ENCODE measurements around the gene ANKRD12.

ANKRD12 gene

GRCh38 chr18:9323750-9324445, 187.3 kb downstream of the ANKRD12 start:
- H3K27me3 ChIP-seq (ENCODE audit: insufficient read depth, low read length): no peaks in the 10 kb centered on the region
- H2AFZ ChIP-seq (ENCODE audit: low read depth, low read length): no peak overlapping the region
- H3K36me3 ChIP-seq (ENCODE audit: insufficient read depth, low read length): no peaks in the 10 kb centered on the region
- no peaks in the 10 kb centered on the region for H3K9me3 ChIP-seq (ENCODE audit: low read length)
- no peak overlapping the region for H3K4me3 ChIP-seq (ENCODE audit: low read length)
- H3K4me1 ChIP-seq (ENCODE audit: insufficient read depth, low read length): no peaks in the 10 kb centered on the region

GRCh38 chr18:9325716-9326115, 189.1 kb downstream of the ANKRD12 start:
- H3K4me1 ChIP-seq (ENCODE audit: insufficient read depth, low read length): peaks cover 2% of the 10 kb centered on the region
- no peaks in the 10 kb centered on the region for H3K36me3 ChIP-seq (ENCODE audit: insufficient read depth, low read length)
- H3K27me3 ChIP-seq (ENCODE audit: insufficient read depth, low read length): no peaks in the 10 kb centered on the region

GRCh38 chr18:9328776-9329175, 192.2 kb downstream of the ANKRD12 start:
- peaks cover 2% of the 10 kb centered on the region for H3K4me1 ChIP-seq (ENCODE audit: insufficient read depth, low read length)
- H3K36me3 ChIP-seq (ENCODE audit: insufficient read depth, low read length): no peaks in the 10 kb centered on the region

More at GRCh38 chr18:9325716-9326115, 189.1 kb downstream of the ANKRD12 start:
- Histone ChIP-seq H3K4me3 (ENCODE audit: low read length) (no peak overlapping the region), H3K9me3 (ENCODE audit: low read length) (no peaks in the 10 kb centered on the region), H2AFZ (ENCODE audit: low read depth, low read length) (no peak overlapping the region)

GRCh38 chr18:9329471-9329870, 192.9 kb downstream of the ANKRD12 start:
- H3K4me1 ChIP-seq (ENCODE audit: insufficient read depth, low read length): peaks cover 2% of the 10 kb centered on the region
- no peaks in the 10 kb centered on the region for H3K27me3 ChIP-seq (ENCODE audit: insufficient read depth, low read length)
- H3K36me3 ChIP-seq (ENCODE audit: insufficient read depth, low read length): no peaks in the 10 kb centered on the region
- H3K9me3 ChIP-seq (ENCODE audit: low read length): no peaks in the 10 kb centered on the region
- no peak overlapping the region for H3K4me3 ChIP-seq (ENCODE audit: low read length)
- H2AFZ ChIP-seq (ENCODE audit: low read depth, low read length): no peak overlapping the region

More at GRCh38 chr18:9328776-9329175, 192.2 kb downstream of the ANKRD12 start:
- Histone ChIP-seq H3K27me3 (ENCODE audit: insufficient read depth, low read length) (no peaks in the 10 kb centered on the region), H3K9me3 (ENCODE audit: low read length) (no peaks in the 10 kb centered on the region), H2AFZ (ENCODE audit: low read depth, low read length) (no peak overlapping the region), H3K4me3 (ENCODE audit: low read length) (no peak overlapping the region)

GRCh38 chr18:9330419-9330818, 193.8 kb downstream of the ANKRD12 start:
- Histone ChIP-seq H3K36me3 (ENCODE audit: insufficient read depth, low read length) (no peaks in the 10 kb centered on the region), H2AFZ (ENCODE audit: low read depth, low read length) (no peak overlapping the region), H3K4me1 (ENCODE audit: insufficient read depth, low read length) (peaks cover 5% of the 10 kb centered on the region), H3K9me3 (ENCODE audit: low read length) (no peaks in the 10 kb centered on the region), H3K4me3 (ENCODE audit: low read length) (no peak overlapping the region), H3K27me3 (ENCODE audit: insufficient read depth, low read length) (no peaks in the 10 kb centered on the region)

- Histone ChIP-seq H3K9me3 (ENCODE audit: low read length) (no peaks in the 10 kb centered on the region), H3K4me1 (ENCODE audit: insufficient read depth, low read length) (peaks cover 11% of the 10 kb centered on the region), H2AFZ (ENCODE audit: low read depth, low read length) (peak overlapping the region; percentile 75), H3K4me3 (ENCODE audit: low read length) (peak overlapping the region; percentile 82), H3K27me3 (ENCODE audit: insufficient read depth, low read length) (no peaks in the 10 kb centered on the region), H3K36me3 (ENCODE audit: insufficient read depth, low read length) (peaks cover 16% of the 10 kb centered on the region)
These were observed 197.1 kb downstream of the ANKRD12 start for GRCh38 chr18:9333441-9334328.

DNA sequence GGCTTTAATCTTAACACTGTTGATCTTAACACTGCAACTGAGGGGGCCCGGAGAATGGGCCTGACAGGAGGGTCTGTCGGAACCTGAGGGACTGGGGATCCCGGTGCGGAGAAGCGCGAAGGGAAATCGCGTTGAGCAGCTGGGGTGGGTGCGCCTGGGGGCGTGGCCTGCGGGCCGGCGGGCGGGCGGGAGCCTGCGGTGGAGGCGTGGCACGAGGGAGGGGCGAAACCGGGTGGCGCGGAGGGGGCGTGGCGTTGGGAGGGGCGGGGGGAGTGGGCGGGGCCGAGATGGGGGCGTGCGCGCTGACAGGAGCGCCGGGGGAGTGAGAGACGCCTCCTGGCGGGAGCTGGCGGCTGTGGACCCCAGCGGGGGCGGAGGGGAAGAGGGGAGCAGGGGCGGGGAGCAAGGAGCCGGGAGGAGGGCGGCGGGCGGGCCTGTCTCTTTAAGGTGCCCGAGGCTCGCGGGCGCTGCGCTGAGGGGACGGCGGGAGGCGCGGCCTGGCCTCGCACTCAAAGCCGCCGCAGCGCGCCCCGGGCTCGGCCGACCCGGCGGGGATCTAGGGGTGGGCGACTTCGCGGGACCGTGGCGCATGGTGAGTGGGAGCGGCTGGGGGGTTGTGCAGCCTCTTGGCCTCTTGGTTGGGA, 197.9 kb downstream of the ANKRD12 start, which contains the start of gene TWSG1:
Gene TWSG1 (plus strand): TSS at position 445 of the 644 bp plus-strand sequence. CDS start 2,457 bp downstream, outside the sequence.
- Histone ChIP-seq H3K9me3 (ENCODE audit: low read length) (no peaks in the 10 kb centered on the region), H3K27me3 (ENCODE audit: insufficient read depth, low read length) (no peaks in the 10 kb centered on the region), H3K36me3 (ENCODE audit: insufficient read depth, low read length) (peaks cover 22% of the 10 kb centered on the region), H2AFZ (ENCODE audit: low read depth, low read length) (peak within 1 kb of the TSS; percentile 75), H3K4me3 (ENCODE audit: low read length) (peak within 1 kb of the TSS; percentile 98), H3K4me1 (ENCODE audit: insufficient read depth, low read length) (peaks cover 11% of the 10 kb centered on the region)

GRCh38 chr18:9334973-9335696, 198.6 kb downstream of the ANKRD12 start:
- Histone ChIP-seq H3K4me1 (ENCODE audit: insufficient read depth, low read length) (peaks cover 11% of the 10 kb centered on the region), H3K27me3 (ENCODE audit: insufficient read depth, low read length) (no peaks in the 10 kb centered on the region)

More at GRCh38 chr18:9334973-9335696, 198.6 kb downstream of the ANKRD12 start:
- Histone ChIP-seq H3K4me3 (ENCODE audit: low read length) (peak overlapping the region; percentile 98), H2AFZ (ENCODE audit: low read depth, low read length) (peak overlapping the region; percentile 74), H3K9me3 (ENCODE audit: low read length) (no peaks in the 10 kb centered on the region), H3K36me3 (ENCODE audit: insufficient read depth, low read length) (peaks cover 26% of the 10 kb centered on the region)

Data from neuron (in vitro differentiated cells).